ENCODE measurements around the gene KANSL1.
A peak's percentile ranks its signal among the peaks of the same experiment; 100 is the strongest.
"Not testable (repeated sequence)": the region's sequence is repeated elsewhere in the genome, so short reads cannot be mapped to it uniquely, and the experiment has no call there.

Gene KANSL1

GRCh38 chr17:46006082-46006481 lies 187.1 kb downstream of the KANSL1 start:
- not testable (repeated sequence) for H4K91ac ChIP-seq (ENCODE audit: low read length); H3K23ac ChIP-seq (ENCODE audit: low read length in 2 of 2); H2BK5ac ChIP-seq (ENCODE audit: low read depth, low read length, poor library complexity, severe bottlenecking); DNase-seq; H3K14ac ChIP-seq (ENCODE audit: low read length in 2 of 2); H3K4me3 ChIP-seq (ENCODE audit: insufficient read depth in 1 of 2, low read depth in 1 of 2, low read length in 2 of 2); H4K8ac ChIP-seq (ENCODE audit: low read length); H3K27ac ChIP-seq (ENCODE audit: low read length, poor library complexity, severe bottlenecking); H2BK120ac ChIP-seq (ENCODE audit: low read depth, low read length); H3K4me1 ChIP-seq (ENCODE audit: control insufficient read depth, insufficient read depth, low read depth, low read length); H2AK5ac ChIP-seq (ENCODE audit: low read length, severe bottlenecking); H3K36me3 ChIP-seq (ENCODE audit: control insufficient read depth in 1 of 2, insufficient read depth in 2 of 2, low read depth in 1 of 2, low read length in 2 of 2); H2BK15ac ChIP-seq (ENCODE audit: low read depth, poor library complexity, severe bottlenecking); H2AFZ ChIP-seq (ENCODE audit: low read depth, low read length); H3K9ac ChIP-seq (ENCODE audit: low read length); H3K4me2 ChIP-seq (ENCODE audit: low read length, poor library complexity, severe bottlenecking); H3K4ac ChIP-seq (ENCODE audit: low read depth in 1 of 2, low read length in 2 of 2); H3K27me3 ChIP-seq (ENCODE audit: control insufficient read depth in 1 of 2, insufficient read depth in 1 of 2, low read length in 2 of 2); H2BK12ac ChIP-seq (ENCODE audit: low read length in 2 of 2); H3K9me3 ChIP-seq (ENCODE audit: control insufficient read depth, low read length); H3K18ac ChIP-seq (ENCODE audit: low read depth in 1 of 2, low read length in 2 of 2); H3K79me1 ChIP-seq (replicated peaks; ENCODE audit: low read length, poor library complexity, severe bottlenecking)
- 100% methylated on average over 1 of the region's 1 CpG for WGBS

- H3K9ac ChIP-seq (ENCODE audit: low read length) = no peak overlapping the region
- H2AFZ ChIP-seq (ENCODE audit: low read depth, low read length) = no peak overlapping the region
- no peak overlapping the region for H3K18ac ChIP-seq (ENCODE audit: low read depth in 1 of 2, low read length in 2 of 2)
- H3K27me3 ChIP-seq (ENCODE audit: control insufficient read depth in 1 of 2, insufficient read depth in 1 of 2, low read length in 2 of 2) = peaks cover 0 to 6% of the 10 kb centered on the region in 2 experiments
- no peak overlapping the region for H3K23ac ChIP-seq (ENCODE audit: low read length in 2 of 2)
- H2BK5ac ChIP-seq (ENCODE audit: low read depth, low read length, poor library complexity, severe bottlenecking) = no peak overlapping the region
- no peak overlapping the region for H3K4me3 ChIP-seq (ENCODE audit: insufficient read depth in 1 of 2, low read depth in 1 of 2, low read length in 2 of 2)
- no peak overlapping the region for H3K14ac ChIP-seq (ENCODE audit: low read length in 2 of 2)
- no peaks in the 10 kb centered on the region for H3K36me3 ChIP-seq (ENCODE audit: control insufficient read depth in 1 of 2, insufficient read depth in 2 of 2, low read depth in 1 of 2, low read length in 2 of 2)
- no peak overlapping the region for H2BK15ac ChIP-seq (ENCODE audit: low read depth, poor library complexity, severe bottlenecking)
- no peak overlapping the region for H2AK5ac ChIP-seq (ENCODE audit: low read length, severe bottlenecking)
- H3K9me3 ChIP-seq (ENCODE audit: control insufficient read depth, low read length) = no peaks in the 10 kb centered on the region
- H3K4ac ChIP-seq (ENCODE audit: low read depth in 1 of 2, low read length in 2 of 2) = no peak overlapping the region
- H3K4me2 ChIP-seq (ENCODE audit: low read length, poor library complexity, severe bottlenecking) = no peak overlapping the region
- H3K4me1 ChIP-seq (ENCODE audit: control insufficient read depth, insufficient read depth, low read depth, low read length) = peaks cover 5% of the 10 kb centered on the region
- no peak overlapping the region for H2BK12ac ChIP-seq (ENCODE audit: low read length in 2 of 2)
- 83% methylated on average over 4 of the region's 6 CpGs for WGBS
- no peak overlapping the region for H2BK120ac ChIP-seq (ENCODE audit: low read depth, low read length)
- no peak for DNase-seq
- no peak overlapping the region for H4K8ac ChIP-seq (ENCODE audit: low read length)
- H3K79me1 ChIP-seq (replicated peaks; ENCODE audit: low read length, poor library complexity, severe bottlenecking) = no peaks in the 10 kb centered on the region
- H3K27ac ChIP-seq (ENCODE audit: low read length, poor library complexity, severe bottlenecking) = no peak overlapping the region
- no peak overlapping the region for H4K91ac ChIP-seq (ENCODE audit: low read length)
These were observed 189.1 kb downstream of the KANSL1 start for GRCh38 chr17:46003907-46004748.

GRCh38 chr17:46002973-46003316 lies 190.3 kb downstream of the KANSL1 start:
- Histone ChIP-seq H2BK5ac (ENCODE audit: low read depth, low read length, poor library complexity, severe bottlenecking) (no peak overlapping the region), H3K23ac (ENCODE audit: low read length in 2 of 2) (no peak overlapping the region), H2BK15ac (ENCODE audit: low read depth, poor library complexity, severe bottlenecking) (no peak overlapping the region), H2AK5ac (ENCODE audit: low read length, severe bottlenecking) (no peak overlapping the region), H4K91ac (ENCODE audit: low read length) (no peak overlapping the region), H3K4me1 (ENCODE audit: control insufficient read depth, insufficient read depth, low read depth, low read length) (peaks cover 5% of the 10 kb centered on the region), H3K4me3 (ENCODE audit: insufficient read depth in 1 of 2, low read depth in 1 of 2, low read length in 2 of 2) (no peak overlapping the region), H3K14ac (ENCODE audit: low read length in 2 of 2) (no peak overlapping the region), H3K4me2 (ENCODE audit: low read length, poor library complexity, severe bottlenecking) (no peak overlapping the region), H3K9ac (ENCODE audit: low read length) (no peak overlapping the region), H3K79me1 (replicated peaks; ENCODE audit: low read length, poor library complexity, severe bottlenecking) (no peaks in the 10 kb centered on the region), H3K18ac (ENCODE audit: low read depth in 1 of 2, low read length in 2 of 2) (no peak overlapping the region), H2AFZ (ENCODE audit: low read depth, low read length) (no peak overlapping the region), H3K4ac (ENCODE audit: low read depth in 1 of 2, low read length in 2 of 2) (no peak overlapping the region), H3K36me3 (ENCODE audit: control insufficient read depth in 1 of 2, insufficient read depth in 2 of 2, low read depth in 1 of 2, low read length in 2 of 2) (no peaks in the 10 kb centered on the region), H3K27me3 (ENCODE audit: control insufficient read depth in 1 of 2, insufficient read depth in 1 of 2, low read length in 2 of 2) (peaks cover 6 to 10% of the 10 kb centered on the region in 2 experiments), H2BK12ac (ENCODE audit: low read length in 2 of 2) (no peak overlapping the region), H3K9me3 (ENCODE audit: control insufficient read depth, low read length) (no peaks in the 10 kb centered on the region), H2BK120ac (ENCODE audit: low read depth, low read length) (no peak overlapping the region), H3K27ac (ENCODE audit: low read length, poor library complexity, severe bottlenecking) (no peak overlapping the region), H4K8ac (ENCODE audit: low read length) (peak overlapping the region; percentile 61)
- WGBS = 0% methylated on average over 1 of the region's 7 CpGs
- DNase-seq = no peak

GRCh38 chr17:46002311-46002972 lies 190.8 kb downstream of the KANSL1 start:
- no peak overlapping the region for H3K27ac ChIP-seq (ENCODE audit: low read length, poor library complexity, severe bottlenecking)
- no peak overlapping the region for H4K8ac ChIP-seq (ENCODE audit: low read length)
- WGBS = 25% methylated on average over 7 of the region's 8 CpGs
- H2BK15ac ChIP-seq (ENCODE audit: low read depth, poor library complexity, severe bottlenecking) = no peak overlapping the region
- no peak overlapping the region for H3K4ac ChIP-seq (ENCODE audit: low read depth in 1 of 2, low read length in 2 of 2)
- H3K36me3 ChIP-seq (ENCODE audit: control insufficient read depth in 1 of 2, insufficient read depth in 2 of 2, low read depth in 1 of 2, low read length in 2 of 2) = no peaks in the 10 kb centered on the region
- peaks cover 6 to 10% of the 10 kb centered on the region in 2 experiments for H3K27me3 ChIP-seq (ENCODE audit: control insufficient read depth in 1 of 2, insufficient read depth in 1 of 2, low read length in 2 of 2)
- no peak overlapping the region for H3K14ac ChIP-seq (ENCODE audit: low read length in 2 of 2)
- no peak overlapping the region for H2BK120ac ChIP-seq (ENCODE audit: low read depth, low read length)
- no peak overlapping the region for H2AFZ ChIP-seq (ENCODE audit: low read depth, low read length)
- H3K23ac ChIP-seq (ENCODE audit: low read length in 2 of 2) = no peak overlapping the region
- H2AK5ac ChIP-seq (ENCODE audit: low read length, severe bottlenecking) = no peak overlapping the region
- no peak overlapping the region for H3K4me2 ChIP-seq (ENCODE audit: low read length, poor library complexity, severe bottlenecking)
- H4K91ac ChIP-seq (ENCODE audit: low read length) = no peak overlapping the region
- no peak overlapping the region for H3K9ac ChIP-seq (ENCODE audit: low read length)
- H2BK5ac ChIP-seq (ENCODE audit: low read depth, low read length, poor library complexity, severe bottlenecking) = no peak overlapping the region
- peak; percentile 63 for DNase-seq
- H3K4me1 ChIP-seq (ENCODE audit: control insufficient read depth, insufficient read depth, low read depth, low read length) = peaks cover 5% of the 10 kb centered on the region
- H2BK12ac ChIP-seq (ENCODE audit: low read length in 2 of 2) = no peak overlapping the region
- H3K4me3 ChIP-seq (ENCODE audit: insufficient read depth in 1 of 2, low read depth in 1 of 2, low read length in 2 of 2) = no peak overlapping the region
- H3K79me1 ChIP-seq (replicated peaks; ENCODE audit: low read length, poor library complexity, severe bottlenecking) = no peaks in the 10 kb centered on the region
- no peaks in the 10 kb centered on the region for H3K9me3 ChIP-seq (ENCODE audit: control insufficient read depth, low read length)
- H3K18ac ChIP-seq (ENCODE audit: low read depth in 1 of 2, low read length in 2 of 2) = no peak overlapping the region

All from mesenchymal stem cell (in vitro differentiated cells and primary cell).